ENCODE measurements around the gene UBE2E1. TPM values are rescaled to one million over a fixed set of nuclear protein-coding genes. Genes with fewer than 3 reads are reported as not detected.

Gene UBE2E1
- total and polyA plus RNA-seq, 4 donors, result 6.6 to 31.8 (median 25.4) TPM

DNA sequence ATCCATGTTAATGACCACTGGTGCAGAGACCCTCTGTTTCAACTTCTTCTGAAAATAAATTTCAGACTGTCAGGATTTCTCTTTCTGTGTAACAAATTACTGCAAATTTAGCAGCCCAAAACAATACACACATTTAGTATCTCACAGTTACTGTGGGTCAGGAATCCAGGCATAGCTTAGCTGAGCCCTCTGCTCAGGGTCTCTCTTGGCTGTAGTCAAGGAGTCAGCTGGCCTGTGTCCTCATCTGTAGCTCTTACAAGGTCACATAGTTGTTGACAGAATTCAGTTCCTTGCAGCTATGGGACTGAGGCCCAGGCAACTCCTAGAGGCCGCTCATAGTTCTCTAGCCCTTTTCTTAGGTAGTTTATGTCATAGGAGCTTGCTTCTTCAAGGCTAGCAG is 59.2 kb downstream of the UBE2E1 start (continued):
- no peak for TF ChIP-seq FOXA2 (IDR thresholded peaks at IDR 0.05)

DNA sequence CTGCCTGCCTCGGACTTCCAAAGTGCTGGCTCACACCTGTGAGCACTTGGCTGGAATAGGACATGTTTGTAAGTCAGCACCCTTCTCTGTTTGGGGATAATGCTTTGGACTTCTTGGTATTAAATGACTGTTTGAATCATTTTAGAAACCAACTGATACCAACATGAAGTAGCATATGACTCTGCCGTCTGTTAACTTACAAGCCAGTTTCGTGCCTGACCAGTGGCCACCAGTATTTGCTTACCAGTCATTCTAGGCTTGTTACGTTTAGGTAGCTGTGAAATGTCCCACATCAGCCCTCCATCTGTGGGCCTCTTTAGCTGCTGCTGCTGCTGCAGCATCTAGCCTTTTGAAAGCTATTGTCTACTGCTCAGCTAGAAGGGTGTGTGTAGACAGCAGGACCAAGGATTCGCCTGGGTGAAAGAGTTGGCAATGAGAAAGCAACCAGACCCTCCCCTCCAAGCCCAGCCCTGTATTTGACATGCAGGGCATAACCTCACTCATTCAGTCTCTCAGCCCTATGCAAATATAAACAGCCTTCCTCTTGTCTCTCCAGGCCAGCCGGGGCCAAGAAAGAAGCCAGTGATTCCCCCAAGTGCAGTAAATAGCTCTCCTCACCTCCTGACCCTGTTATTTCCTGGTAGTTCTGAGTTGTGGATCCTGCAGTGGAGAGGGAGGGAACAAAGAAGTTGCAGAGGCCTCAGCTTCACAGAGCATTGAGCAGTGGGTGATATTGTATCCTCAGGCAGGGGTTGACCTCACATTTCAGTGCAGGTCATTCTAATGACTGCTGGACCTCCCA is 60.0 kb downstream of the UBE2E1 start:
- no peak overlapping the region for H3K27ac ChIP-seq (ENCODE audit: low read depth in 1 of 2, low read length in 2 of 2)
- DNase-seq (ENCODE audit: low spot score), result no peak
- no peak overlapping the region for H3K9ac ChIP-seq (ENCODE audit: low read depth in 1 of 2, low read length in 2 of 2)

DNA sequence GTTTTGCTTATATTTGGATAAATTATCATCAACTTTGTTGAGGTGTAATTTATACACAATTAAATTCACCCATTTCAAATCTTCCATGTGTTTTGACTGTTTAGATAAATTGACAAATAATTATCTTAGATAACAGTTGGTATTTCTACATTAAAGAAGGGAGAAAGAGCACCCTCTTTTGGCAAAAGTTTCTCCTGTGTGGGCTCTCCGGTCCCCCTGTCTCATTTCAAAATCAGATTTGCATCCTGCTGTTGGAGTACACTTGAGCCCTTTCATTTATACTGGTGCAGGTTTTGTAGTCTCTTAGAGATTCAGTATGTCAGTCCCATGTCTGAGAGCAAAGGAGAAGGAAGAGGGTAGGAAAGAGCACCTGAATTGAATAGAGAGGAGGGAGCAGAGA is 61.6 kb downstream of the UBE2E1 start:
- no peak overlapping the region for H3K9ac ChIP-seq (ENCODE audit: low read depth in 1 of 2, low read length in 2 of 2)
- DNase-seq (ENCODE audit: low spot score), result no peak
- 78% methylated on average over 1 of the region's 1 CpG for WGBS
- H3K36me3 ChIP-seq (ENCODE audit: control insufficient read depth in 4 of 4, insufficient read depth in 3 of 4, low read depth in 1 of 4, low read length in 3 of 4), result no peaks in the 10 kb centered on the region
- no peak overlapping the region for H3K27ac ChIP-seq (ENCODE audit: low read depth in 1 of 2, low read length in 2 of 2)
- H3K4me1 ChIP-seq (ENCODE audit: control insufficient read depth in 4 of 4, insufficient read depth in 4 of 4, low read length in 3 of 4), result peaks cover 0 to 16% (median 9%) of the 10 kb centered on the region in 4 donors
- no peaks in the 10 kb centered on the region for H3K9me3 ChIP-seq (ENCODE audit: control insufficient read depth in 4 of 4, low read length in 3 of 4)
- H3K27me3 ChIP-seq (ENCODE audit: control insufficient read depth in 4 of 4, insufficient read depth in 4 of 4, low read length in 3 of 4), result no peaks in the 10 kb centered on the region
- no peak overlapping the region for H3K4me3 ChIP-seq (ENCODE audit: low read depth in 1 of 3, low read length in 3 of 3)
- TF ChIP-seq, protein P1, sequence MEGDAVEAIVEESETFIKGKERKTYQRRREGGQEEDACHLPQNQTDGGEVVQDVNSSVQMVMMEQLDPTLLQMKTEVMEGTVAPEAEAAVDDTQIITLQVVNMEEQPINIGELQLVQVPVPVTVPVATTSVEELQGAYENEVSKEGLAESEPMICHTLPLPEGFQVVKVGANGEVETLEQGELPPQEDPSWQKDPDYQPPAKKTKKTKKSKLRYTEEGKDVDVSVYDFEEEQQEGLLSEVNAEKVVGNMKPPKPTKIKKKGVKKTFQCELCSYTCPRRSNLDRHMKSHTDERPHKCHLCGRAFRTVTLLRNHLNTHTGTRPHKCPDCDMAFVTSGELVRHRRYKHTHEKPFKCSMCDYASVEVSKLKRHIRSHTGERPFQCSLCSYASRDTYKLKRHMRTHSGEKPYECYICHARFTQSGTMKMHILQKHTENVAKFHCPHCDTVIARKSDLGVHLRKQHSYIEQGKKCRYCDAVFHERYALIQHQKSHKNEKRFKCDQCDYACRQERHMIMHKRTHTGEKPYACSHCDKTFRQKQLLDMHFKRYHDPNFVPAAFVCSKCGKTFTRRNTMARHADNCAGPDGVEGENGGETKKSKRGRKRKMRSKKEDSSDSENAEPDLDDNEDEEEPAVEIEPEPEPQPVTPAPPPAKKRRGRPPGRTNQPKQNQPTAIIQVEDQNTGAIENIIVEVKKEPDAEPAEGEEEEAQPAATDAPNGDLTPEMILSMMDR (IDR thresholded peaks at IDR 0.05; ENCODE audit: low read depth, low read length, missing input control), result no peak
- TF ChIP-seq HNF4G (IDR thresholded peaks at IDR 0.05) (no peak), RAD21 (IDR thresholded peaks at IDR 0.05) (no peak), SP1 (IDR thresholded peaks at IDR 0.05) (no peak), HNF4A (conservative IDR thresholded peaks at IDR 0.05) (no peak), EGR1 (IDR thresholded peaks at IDR 0.05; ENCODE audit: low read depth in 2 of 2) (no peak), JUND (IDR thresholded peaks at IDR 0.05) (no peak), TAF1 (conservative IDR thresholded peaks at IDR 0.05) (no peak), NR2F2 (IDR thresholded peaks at IDR 0.05) (no peak), YY1 (IDR thresholded peaks at IDR 0.05) (no peak), FOXA2 (IDR thresholded peaks at IDR 0.05) (no peak)
- TF ChIP-seq, protein P2, sequence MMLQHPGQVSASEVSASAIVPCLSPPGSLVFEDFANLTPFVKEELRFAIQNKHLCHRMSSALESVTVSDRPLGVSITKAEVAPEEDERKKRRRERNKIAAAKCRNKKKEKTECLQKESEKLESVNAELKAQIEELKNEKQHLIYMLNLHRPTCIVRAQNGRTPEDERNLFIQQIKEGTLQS (IDR thresholded peaks at IDR 0.05), result no peak
- TF ChIP-seq, protein P3, sequence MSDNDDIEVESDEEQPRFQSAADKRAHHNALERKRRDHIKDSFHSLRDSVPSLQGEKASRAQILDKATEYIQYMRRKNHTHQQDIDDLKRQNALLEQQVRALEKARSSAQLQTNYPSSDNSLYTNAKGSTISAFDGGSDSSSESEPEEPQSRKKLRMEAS (IDR thresholded peaks at IDR 0.05), result no peak
- TF ChIP-seq, protein P4, sequence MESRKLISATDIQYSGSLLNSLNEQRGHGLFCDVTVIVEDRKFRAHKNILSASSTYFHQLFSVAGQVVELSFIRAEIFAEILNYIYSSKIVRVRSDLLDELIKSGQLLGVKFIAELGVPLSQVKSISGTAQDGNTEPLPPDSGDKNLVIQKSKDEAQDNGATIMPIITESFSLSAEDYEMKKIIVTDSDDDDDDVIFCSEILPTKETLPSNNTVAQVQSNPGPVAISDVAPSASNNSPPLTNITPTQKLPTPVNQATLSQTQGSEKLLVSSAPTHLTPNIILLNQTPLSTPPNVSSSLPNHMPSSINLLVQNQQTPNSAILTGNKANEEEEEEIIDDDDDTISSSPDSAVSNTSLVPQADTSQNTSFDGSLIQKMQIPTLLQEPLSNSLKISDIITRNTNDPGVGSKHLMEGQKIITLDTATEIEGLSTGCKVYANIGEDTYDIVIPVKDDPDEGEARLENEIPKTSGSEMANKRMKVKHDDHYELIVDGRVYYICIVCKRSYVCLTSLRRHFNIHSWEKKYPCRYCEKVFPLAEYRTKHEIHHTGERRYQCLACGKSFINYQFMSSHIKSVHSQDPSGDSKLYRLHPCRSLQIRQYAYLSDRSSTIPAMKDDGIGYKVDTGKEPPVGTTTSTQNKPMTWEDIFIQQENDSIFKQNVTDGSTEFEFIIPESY (IDR thresholded peaks at IDR 0.05), result no peak
- TF ChIP-seq, protein P5, sequence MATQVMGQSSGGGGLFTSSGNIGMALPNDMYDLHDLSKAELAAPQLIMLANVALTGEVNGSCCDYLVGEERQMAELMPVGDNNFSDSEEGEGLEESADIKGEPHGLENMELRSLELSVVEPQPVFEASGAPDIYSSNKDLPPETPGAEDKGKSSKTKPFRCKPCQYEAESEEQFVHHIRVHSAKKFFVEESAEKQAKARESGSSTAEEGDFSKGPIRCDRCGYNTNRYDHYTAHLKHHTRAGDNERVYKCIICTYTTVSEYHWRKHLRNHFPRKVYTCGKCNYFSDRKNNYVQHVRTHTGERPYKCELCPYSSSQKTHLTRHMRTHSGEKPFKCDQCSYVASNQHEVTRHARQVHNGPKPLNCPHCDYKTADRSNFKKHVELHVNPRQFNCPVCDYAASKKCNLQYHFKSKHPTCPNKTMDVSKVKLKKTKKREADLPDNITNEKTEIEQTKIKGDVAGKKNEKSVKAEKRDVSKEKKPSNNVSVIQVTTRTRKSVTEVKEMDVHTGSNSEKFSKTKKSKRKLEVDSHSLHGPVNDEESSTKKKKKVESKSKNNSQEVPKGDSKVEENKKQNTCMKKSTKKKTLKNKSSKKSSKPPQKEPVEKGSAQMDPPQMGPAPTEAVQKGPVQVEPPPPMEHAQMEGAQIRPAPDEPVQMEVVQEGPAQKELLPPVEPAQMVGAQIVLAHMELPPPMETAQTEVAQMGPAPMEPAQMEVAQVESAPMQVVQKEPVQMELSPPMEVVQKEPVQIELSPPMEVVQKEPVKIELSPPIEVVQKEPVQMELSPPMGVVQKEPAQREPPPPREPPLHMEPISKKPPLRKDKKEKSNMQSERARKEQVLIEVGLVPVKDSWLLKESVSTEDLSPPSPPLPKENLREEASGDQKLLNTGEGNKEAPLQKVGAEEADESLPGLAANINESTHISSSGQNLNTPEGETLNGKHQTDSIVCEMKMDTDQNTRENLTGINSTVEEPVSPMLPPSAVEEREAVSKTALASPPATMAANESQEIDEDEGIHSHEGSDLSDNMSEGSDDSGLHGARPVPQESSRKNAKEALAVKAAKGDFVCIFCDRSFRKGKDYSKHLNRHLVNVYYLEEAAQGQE (IDR thresholded peaks at IDR 0.05), result no peak

More for the DNA sequence above, 60.0 kb downstream of the UBE2E1 start:
- 70% methylated on average over 6 of the region's 6 CpGs for WGBS
- Histone ChIP-seq H3K27me3 (ENCODE audit: control insufficient read depth in 4 of 4, insufficient read depth in 4 of 4, low read length in 3 of 4) (no peaks in the 10 kb centered on the region), H3K4me1 (ENCODE audit: control insufficient read depth in 4 of 4, insufficient read depth in 4 of 4, low read length in 3 of 4) (peaks cover 0 to 16% (median 9%) of the 10 kb centered on the region in 4 donors), H3K9me3 (ENCODE audit: control insufficient read depth in 4 of 4, low read length in 3 of 4) (no peaks in the 10 kb centered on the region), H3K4me3 (ENCODE audit: low read depth in 1 of 3, low read length in 3 of 3) (no peak overlapping the region), H3K36me3 (ENCODE audit: control insufficient read depth in 4 of 4, insufficient read depth in 3 of 4, low read depth in 1 of 4, low read length in 3 of 4) (no peaks in the 10 kb centered on the region)
- TF ChIP-seq RXRA (IDR thresholded peaks at IDR 0.05), result peak; percentile 53 to 70
- peak; percentile 51 for TF ChIP-seq SP1 (IDR thresholded peaks at IDR 0.05)
- TF ChIP-seq, protein P5 (IDR thresholded peaks at IDR 0.05), result no peak
- TF ChIP-seq NR2F2 (IDR thresholded peaks at IDR 0.05), result peak; percentile 99
- peak in 1 of 2 donors; percentile 47 for TF ChIP-seq RAD21 (IDR thresholded peaks at IDR 0.05)

All from liver (tissue), 9 donors.